ENCODE data around the gene RAP2A. TPM values are rescaled to one million over a fixed set of nuclear protein-coding genes. Genes with fewer than 3 reads are reported as not detected.

Gene RAP2A
- total and polyA plus RNA-seq, 9 of the 15 experiments (the other 6 are each of a cell fraction or from before 2014, with no cell fraction given) = 1.8 to 11.7 (median 5.6) TPM

GRCh38 chr13:97407540-97407939, 26.4 kb upstream of the RAP2A start:
- ATAC-seq = no peak
- H3K9ac ChIP-seq (ENCODE audit: insufficient read depth in 1 of 2, low read depth in 2 of 2, low read length in 2 of 2) = no peak overlapping the region
- H3K9me1 ChIP-seq (ENCODE audit: control insufficient read depth, insufficient read depth, low read length) = no peaks in the 10 kb centered on the region
- intact Hi-C loops (cut with micrococcal nuclease) = no loop called here
- H3K4me3 ChIP-seq = no peak overlapping the region
- DNase-seq (ENCODE audit: extremely low read depth in 1 of 4, low spot score in 3 of 4) = no peak
- no TSS peak for BruUV-seq (replicated peaks)
- no peak for FAIRE-seq
- in situ Hi-C loops (cut with MboI) = no loop called here
- ChIA-PET POLR2A (no interaction called here), CTCF (ENCODE audit: low intra/inter-chr PET ratio) (no interaction called here)
- no peaks in the 10 kb centered on the region for H4K20me1 ChIP-seq (replicated peaks; ENCODE audit: control insufficient read depth, insufficient read depth, low read length)
- no peaks in the 10 kb centered on the region for H3K36me3 ChIP-seq (ENCODE audit: control insufficient read depth, insufficient read depth, low read length)
- H2AFZ ChIP-seq (ENCODE audit: low read depth, low read length) = no peak overlapping the region
- H3K4me2 ChIP-seq (ENCODE audit: insufficient read depth, low read length) = no peak overlapping the region
- H3K27ac ChIP-seq (ENCODE audit: extremely low read depth, low read depth, low read length) = no peak overlapping the region
- WGBS (ENCODE audit: insufficient coverage, low coverage, missing lambda C conversion rate) = 0% methylated on average over 2 of the region's 2 CpGs
- no peaks in the 10 kb centered on the region for H3K4me1 ChIP-seq (replicated peaks in 1 of 2; ENCODE audit: control insufficient read depth in 2 of 2, insufficient read depth in 2 of 2, low read length in 2 of 2)
- no peak for TF ChIP-seq ZBTB7A (IDR thresholded peaks at IDR 0.05; ENCODE audit: borderline replicate concordance, control insufficient read depth, low read depth, low read length)
- no peak for TF ChIP-seq TBL1XR1 (IDR thresholded peaks at IDR 0.05; ENCODE audit: low read length in 2 of 2)
- no peak for TF ChIP-seq RFX5 (IDR thresholded peaks at IDR 0.05; ENCODE audit: low read depth, low read length)
- no peak for TF ChIP-seq FOXM1 (IDR thresholded peaks at IDR 0.05; ENCODE audit: low read depth)
- TF ChIP-seq FOXM1 (CRISPR knock-in tag; IDR thresholded peaks at IDR 0.05; ENCODE audit: low read depth) = no peak
- no peak for TF ChIP-seq STAG1 (CRISPR knock-in tag; IDR thresholded peaks at IDR 0.05; ENCODE audit: borderline replicate concordance)
- no peak for TF ChIP-seq MCM2 (IDR thresholded peaks at IDR 0.05; ENCODE audit: low read depth)
- no peak for TF ChIP-seq TEAD2 (tag; IDR thresholded peaks at IDR 0.05)
- no peak for TF ChIP-seq HDAC1 (IDR thresholded peaks at IDR 0.05)
- TF ChIP-seq GABPA (tag; conservative IDR thresholded peaks at IDR 0.05; ENCODE audit: low read depth) = no peak
- no peak for TF ChIP-seq HSF4 (CRISPR knock-in tag; IDR thresholded peaks at IDR 0.05; ENCODE audit: borderline replicate concordance)
- TF ChIP-seq ZNF77 (CRISPR knock-in tag; IDR thresholded peaks at IDR 0.05) = no peak
- TF ChIP-seq HDAC8 (tag; IDR thresholded peaks at IDR 0.05) = no peak
- no peak for TF ChIP-seq WHSC1 (IDR thresholded peaks at IDR 0.05; ENCODE audit: low read length)
- no peak for TF ChIP-seq ZNF551 (CRISPR knock-in tag; IDR thresholded peaks at IDR 0.05)
- TF ChIP-seq FOXO4 (CRISPR knock-in tag; IDR thresholded peaks at IDR 0.05) = no peak
- no peak for TF ChIP-seq XRCC3 (IDR thresholded peaks at IDR 0.05)
- TF ChIP-seq SETDB1 (IDR thresholded peaks at IDR 0.05; ENCODE audit: low read length) = no peak
- H3K9me3 ChIP-seq (replicated peaks; ENCODE audit: control insufficient read depth, insufficient read depth, low read depth, low read length) = no peaks in the 10 kb centered on the region
- H3K27me3 ChIP-seq (ENCODE audit: control insufficient read depth in 2 of 2, insufficient read depth in 2 of 2, low read length in 2 of 2) = peaks cover 0 to 4% of the 10 kb centered on the region in 2 experiments; a peak in 3 of 5 replicates
- H3K79me2 ChIP-seq (ENCODE audit: control insufficient read depth, insufficient read depth, low read length) = no peaks in the 10 kb centered on the region
